Neuronal stem cell (in vitro differentiated cells): ENCODE measurements around the gene RPL10.

Experiments used
- DNase-seq: peaks from one replicate; pipeline ENCODE4 v3.0.0-alpha.2; 2013; ENCODE audit warnings: low spot score
- H2AFZ ChIP-seq: one replicate; pipeline ENCODE4 v1.6.1; 2013; ENCODE audit warnings: mild to moderate bottlenecking, low read length, inconsistent platforms
- H2AK5ac ChIP-seq: 2 replicates; pipeline ENCODE4 v1.6.1; 2013; ENCODE audit warnings: low read depth, mild to moderate bottlenecking, inconsistent platforms, low read length, moderate library complexity, mixed read lengths
- H2BK120ac ChIP-seq: 2 replicates; pipeline ENCODE4 v1.6.1; 2013; ENCODE audit warnings: low read depth, mild to moderate bottlenecking, inconsistent platforms, low read length, moderate library complexity, mixed read lengths
- H2BK12ac ChIP-seq: one replicate; pipeline ENCODE4 v1.6.1; 2013; ENCODE audit warnings: low read length, inconsistent platforms
- H2BK15ac ChIP-seq: 2 replicates; pipeline ENCODE4 v1.6.1; 2013; ENCODE audit warnings: mild to moderate bottlenecking, low read length, inconsistent platforms, mixed read lengths
- H2BK5ac ChIP-seq: one replicate; pipeline ENCODE4 v1.6.1; 2013; ENCODE audit warnings: inconsistent platforms, mild to moderate bottlenecking, low read length, moderate library complexity
- H3K14ac ChIP-seq: one replicate; pipeline ENCODE4 v1.6.1; 2013; ENCODE audit warnings: low read length, inconsistent platforms
- H3K18ac ChIP-seq: 2 replicates; pipeline ENCODE4 v1.6.1; 2013; ENCODE audit warnings: low read length, inconsistent platforms
- H3K23ac ChIP-seq: 2 replicates; pipeline ENCODE4 v1.6.1; 2013; ENCODE audit warnings: low read depth, mild to moderate bottlenecking, mixed read lengths, low read length, inconsistent platforms; ENCODE audit not compliant: poor library complexity
- H3K27ac ChIP-seq: replicated peaks from 3 replicates; pipeline ENCODE4 v1.5.1; 2013; ENCODE audit warnings: low read length, inconsistent platforms
- H3K27me3 ChIP-seq, 3 experiments: 2 replicates each; pipeline ENCODE4 v1.6.1; 2013; ENCODE audit warnings: low read length in 3 of 3, mild to moderate bottlenecking in 2 of 3, inconsistent platforms in 1 of 3, low read depth in 1 of 3, mixed read lengths in 1 of 3, moderate library complexity in 1 of 3; ENCODE audit not compliant: control insufficient read depth in 3 of 3, insufficient read depth in 3 of 3
- H3K36me3 ChIP-seq, 2 donors: replicated peaks in 1 of 2; 2 replicates each; pipeline ENCODE4 v1.6.1; 2013; ENCODE audit warnings: low read length in 2 of 2; ENCODE audit not compliant: control insufficient read depth in 2 of 2, insufficient read depth in 2 of 2
- H3K4ac ChIP-seq: 2 replicates; pipeline ENCODE4 v1.6.1; 2013; ENCODE audit warnings: inconsistent platforms, mild to moderate bottlenecking, low read length, moderate library complexity
- H3K4me1 ChIP-seq, 2 donors: 1 replicate in 1 of 2; 2 replicates in 1 of 2; pipeline ENCODE4 v1.6.1; 2013; ENCODE audit warnings: low read length in 2 of 2, low read depth in 1 of 2; ENCODE audit not compliant: control insufficient read depth in 2 of 2, insufficient read depth in 1 of 2
- H3K4me2 ChIP-seq: one replicate; pipeline ENCODE4 v1.6.1; 2013; ENCODE audit warnings: mild to moderate bottlenecking, low read length, inconsistent platforms; ENCODE audit not compliant: insufficient read depth, poor library complexity, severe bottlenecking
- H3K4me3 ChIP-seq, 2 donors: 2 replicates each; pipeline ENCODE4 v1.5.1; 2013; ENCODE audit warnings: low read length in 2 of 2, mild to moderate bottlenecking in 2 of 2, inconsistent platforms in 1 of 2, moderate library complexity in 1 of 2
- H3K79me1 ChIP-seq: one replicate; pipeline ENCODE4 v1.6.1; 2013; ENCODE audit warnings: low read depth, mild to moderate bottlenecking, inconsistent platforms, low read length, moderate library complexity
- H3K9ac ChIP-seq: one replicate; pipeline ENCODE4 v1.6.1; 2013; ENCODE audit warnings: mild to moderate bottlenecking, low read depth, low read length, inconsistent platforms; ENCODE audit not compliant: poor library complexity
- H3K9me3 ChIP-seq, 2 donors: replicated peaks in 1 of 2; 2 replicates each; pipeline versions ENCODE3 to v1.6.1; 2013; ENCODE audit warnings: low read length in 2 of 2, mild to moderate bottlenecking in 2 of 2, inconsistent platforms in 1 of 2, low read depth in 1 of 2, mixed read lengths in 1 of 2, moderate library complexity in 1 of 2; ENCODE audit not compliant: control insufficient read depth in 2 of 2, insufficient read depth in 1 of 2
- H4K8ac ChIP-seq: one replicate; pipeline ENCODE4 v1.6.1; 2013; ENCODE audit warnings: low read depth, mild to moderate bottlenecking, inconsistent platforms, low read length, moderate library complexity
- H4K91ac ChIP-seq: one replicate; pipeline ENCODE4 v1.6.1; 2013; ENCODE audit warnings: low read length, low read depth, mild to moderate bottlenecking, inconsistent platforms; ENCODE audit not compliant: poor library complexity
- WGBS, 2 donors: extraction: QIAGEN DNeasy Blood & Tissue Kit; methylation state at CpG; one replicate each; pipeline ENCODE4 v1.1.7; 2013; ENCODE audit warnings: missing lambda C conversion rate in 2 of 2, mixed read lengths in 1 of 2; ENCODE audit not compliant: insufficient read length in 2 of 2, insufficient replicate concordance in 1 of 2; ENCODE audit errors: extremely low coverage in 2 of 2; 5-methylcytosine and 5-hydroxymethylcytosine counted together

RPL10 gene

DNA sequence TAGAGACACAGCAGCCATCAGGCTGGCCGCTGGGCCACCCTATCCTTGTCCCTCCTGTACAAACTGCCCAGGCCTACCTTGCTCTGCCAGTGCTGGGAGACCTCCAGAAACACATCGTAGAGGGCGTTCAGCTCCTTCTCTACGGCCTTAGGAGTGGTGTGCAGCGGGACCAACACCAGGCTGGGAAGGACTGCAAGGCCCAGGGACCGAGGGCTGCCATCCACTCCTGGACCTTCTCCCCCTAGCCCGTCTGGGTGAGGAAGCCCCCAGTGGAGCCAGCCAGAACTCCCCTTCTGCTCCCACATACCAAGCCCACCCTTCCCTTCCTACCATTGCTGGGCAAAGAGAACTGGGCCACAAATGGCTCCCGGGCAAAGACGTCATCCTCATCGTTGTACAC is 5.0 kb downstream of the RPL10 start:
- Histone ChIP-seq H3K9ac (no peak overlapping the region), H3K14ac (no peak overlapping the region), H2BK12ac (no peak overlapping the region), H3K18ac (no peak overlapping the region), H3K27ac (no peak overlapping the region), H3K36me3 (peaks cover 18 to 27% of the 10 kb centered on the region in 2 donors), H3K23ac (no peak overlapping the region), H4K91ac (no peak overlapping the region), H2BK5ac (no peak overlapping the region), H2AFZ (no peak overlapping the region), H3K4me3 (no peak overlapping the region), H2BK120ac (no peak overlapping the region), H3K4ac (no peak overlapping the region), H2AK5ac (no peak overlapping the region), H3K9me3 (no peaks in the 10 kb centered on the region), H3K79me1 (peaks cover 2% of the 10 kb centered on the region), H3K27me3 (no peaks in the 10 kb centered on the region), H3K4me1 (peaks cover 4 to 6% of the 10 kb centered on the region in 2 donors), H2BK15ac (no peak overlapping the region), H4K8ac (no peak overlapping the region), H3K4me2 (no peak overlapping the region)
- no CpG with 5 or more reads among the region's 10 CpGs for WGBS, 2 donors
- DNase-seq, result no peak

DNA sequence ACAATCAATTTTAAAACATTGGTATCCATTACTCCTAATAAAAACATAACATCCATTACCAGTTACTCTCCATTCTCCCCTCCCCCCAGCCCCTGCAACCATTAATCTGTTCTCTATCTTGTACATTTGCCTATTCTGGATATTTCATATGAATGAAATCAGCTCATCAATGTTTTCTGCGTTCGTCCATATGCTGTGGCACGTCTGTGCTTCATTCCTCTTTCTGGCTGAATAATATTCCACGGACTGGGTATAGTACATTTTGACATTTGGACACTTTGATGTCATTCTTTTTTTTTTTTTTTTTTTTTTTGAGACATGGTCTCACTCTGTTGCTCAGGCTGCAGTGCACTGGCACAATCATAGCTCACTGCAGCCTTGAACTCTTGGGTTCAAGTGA is 5.7 kb downstream of the RPL10 start:
- Histone ChIP-seq H3K79me1 (no peaks in the 10 kb centered on the region), H3K9ac (no peak overlapping the region), H3K4me1 (peaks cover 4 to 8% of the 10 kb centered on the region in 2 donors), H3K4me3 (no peak overlapping the region), H3K4me2 (no peak overlapping the region), H2AK5ac (no peak overlapping the region), H2BK5ac (no peak overlapping the region), H3K9me3 (no peaks in the 10 kb centered on the region), H2BK15ac (no peak overlapping the region), H3K27ac (no peak overlapping the region), H3K36me3 (peaks cover 18 to 26% of the 10 kb centered on the region in 2 donors), H2BK12ac (no peak overlapping the region), H3K4ac (no peak overlapping the region), H3K23ac (no peak overlapping the region), H2AFZ (no peak overlapping the region), H4K91ac (no peak overlapping the region), H3K18ac (no peak overlapping the region), H2BK120ac (no peak overlapping the region), H3K27me3 (no peaks in the 10 kb centered on the region), H4K8ac (no peak overlapping the region), H3K14ac (no peak overlapping the region)
- WGBS, 2 donors, result no CpG with 5 or more reads among the region's 4 CpGs
- DNase-seq, result no peak

- Histone ChIP-seq H3K4me2 (no peak overlapping the region), H3K9me3 (no peaks in the 10 kb centered on the region), H2BK15ac (no peak overlapping the region), H2BK120ac (no peak overlapping the region), H3K14ac (no peak overlapping the region), H3K27ac (no peak overlapping the region), H3K9ac (no peak overlapping the region), H3K4me3 (no peak overlapping the region), H3K27me3 (no peaks in the 10 kb centered on the region), H2AK5ac (no peak overlapping the region), H3K36me3 (peaks cover 11 to 17% of the 10 kb centered on the region in 2 donors), H3K4ac (no peak overlapping the region), H3K23ac (no peak overlapping the region), H4K8ac (no peak overlapping the region), H3K18ac (no peak overlapping the region), H2BK12ac (no peak overlapping the region), H3K4me1 (peaks cover 0 to 7% of the 10 kb centered on the region in 2 donors), H2BK5ac (no peak overlapping the region), H4K91ac (no peak overlapping the region), H3K79me1 (no peaks in the 10 kb centered on the region), H2AFZ (no peak overlapping the region)
- no peak for DNase-seq
- no CpG with 5 or more reads among the region's 16 CpGs for WGBS, 2 donors
These were observed 6.5 kb downstream of the RPL10 start for GRCh38 chrX:154404625-154405192.

DNA sequence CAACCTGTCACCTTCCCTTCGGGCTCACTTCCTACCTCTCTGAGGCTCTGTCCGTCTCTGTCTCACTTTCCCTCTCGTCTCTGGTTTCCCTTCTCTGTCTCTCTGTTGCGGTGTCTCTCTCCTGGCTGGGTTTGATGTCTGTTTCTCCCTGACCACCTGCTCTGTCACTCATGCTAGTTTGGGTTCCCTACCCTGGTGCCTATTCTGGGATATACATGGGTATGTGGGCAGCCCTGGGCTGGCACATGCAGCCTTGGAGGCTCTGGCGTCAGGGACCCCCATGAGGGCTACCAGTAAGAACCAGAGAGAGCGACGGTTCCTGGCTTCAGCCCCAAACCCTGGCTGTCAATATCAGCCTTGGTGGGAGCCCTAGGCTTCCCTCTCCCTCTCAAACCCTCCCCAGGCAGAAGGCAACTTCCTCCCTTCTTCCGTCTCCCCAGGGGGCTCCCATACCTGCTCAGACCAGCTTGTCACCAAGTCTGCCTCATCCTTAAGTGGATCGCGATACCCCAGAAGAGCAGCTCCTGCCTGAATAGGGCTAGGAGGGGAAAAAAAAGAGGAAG is 10.6 kb downstream of the RPL10 start:
- H3K4me3 ChIP-seq, result no peak overlapping the region

More for the DNA sequence above, 10.6 kb downstream of the RPL10 start:
- H2BK12ac ChIP-seq, result peak overlapping the region; percentile 49
- H4K8ac ChIP-seq, result no peak overlapping the region
- WGBS, 2 donors, result no CpG with 5 or more reads among the region's 10 CpGs
- no peak overlapping the region for H3K23ac ChIP-seq
- H2BK15ac ChIP-seq, result no peak overlapping the region
- DNase-seq, result no peak
- H3K9ac ChIP-seq, result peak overlapping the region; percentile 3
- H3K14ac ChIP-seq, result no peak overlapping the region
- no peak overlapping the region for H2AFZ ChIP-seq
- no peak overlapping the region for H4K91ac ChIP-seq
- H3K9me3 ChIP-seq, result no peaks in the 10 kb centered on the region
- H3K79me1 ChIP-seq, result no peaks in the 10 kb centered on the region
- H3K18ac ChIP-seq, result peak overlapping the region; percentile 27
- H3K27me3 ChIP-seq, result no peaks in the 10 kb centered on the region
- H3K4ac ChIP-seq, result no peak overlapping the region
- peak overlapping the region; percentile 26 for H3K27ac ChIP-seq
- H3K36me3 ChIP-seq, result peaks cover 5 to 8% of the 10 kb centered on the region in 2 donors
- H2AK5ac ChIP-seq, result no peak overlapping the region
- peak overlapping the region; percentile 14 for H3K4me2 ChIP-seq
- peaks cover 0 to 9% of the 10 kb centered on the region in 2 donors for H3K4me1 ChIP-seq
- no peak overlapping the region for H2BK5ac ChIP-seq
- H2BK120ac ChIP-seq, result no peak overlapping the region
